ENCODE measurements around the gene BICRA. TPM values are rescaled to one million over a fixed set of nuclear protein-coding genes. Genes with fewer than 3 reads are reported as not detected.

The BICRA gene
- total and polyA plus RNA-seq, 9 of the 15 experiments (the other 6 are each of a cell fraction or from before 2014, with no cell fraction given): 0.01 to 8.8 (median 1.2) TPM

GRCh38 chr19:47686679-47687450 lies 77.9 kb downstream of the BICRA start:
- Histone ChIP-seq H3K4me1 (replicated peaks in 1 of 2; ENCODE audit: control insufficient read depth in 2 of 2, insufficient read depth in 2 of 2, low read length in 2 of 2) (peaks cover 3 to 4% of the 10 kb centered on the region in 2 experiments; a peak in 3 of 5 replicates), H3K27ac (ENCODE audit: extremely low read depth, low read depth, low read length) (no peak overlapping the region), H3K27me3 (ENCODE audit: control insufficient read depth in 2 of 2, insufficient read depth in 2 of 2, low read length in 2 of 2) (no peaks in the 10 kb centered on the region), H4K20me1 (replicated peaks; ENCODE audit: control insufficient read depth, insufficient read depth, low read length) (0 out of 2 replicates have a peak, but pooled peaks cover 4% of the 10 kb centered on the region), H3K9me3 (replicated peaks; ENCODE audit: control insufficient read depth, insufficient read depth, low read depth, low read length) (no peaks in the 10 kb centered on the region), H3K36me3 (ENCODE audit: control insufficient read depth, insufficient read depth, low read length) (0 out of 3 replicates have a peak, but pooled peaks cover 2% of the 10 kb centered on the region), H2AFZ (ENCODE audit: low read depth, low read length) (no peak overlapping the region), H3K9ac (ENCODE audit: insufficient read depth in 1 of 2, low read depth in 2 of 2, low read length in 2 of 2) (no peak overlapping the region), H3K79me2 (ENCODE audit: control insufficient read depth, insufficient read depth, low read length) (no peaks in the 10 kb centered on the region), H3K4me2 (ENCODE audit: insufficient read depth, low read length) (no peak overlapping the region), H3K9me1 (ENCODE audit: control insufficient read depth, insufficient read depth, low read length) (peaks cover 4% of the 10 kb centered on the region), H3K4me3 (no peak overlapping the region)
- no TSS peak for BruUV-seq (replicated peaks)
- no peak for DNase-seq (ENCODE audit: extremely low read depth in 1 of 4, low spot score in 3 of 4)
- no peak for FAIRE-seq
- POLR2A ChIA-PET: no interaction called here
- CTCF ChIA-PET (ENCODE audit: low intra/inter-chr PET ratio): no interaction called here
- WGBS (ENCODE audit: insufficient coverage, low coverage, missing lambda C conversion rate): 65% methylated on average over 7 of the region's 7 CpGs
- in situ Hi-C loops (cut with MboI): no loop called here
- intact Hi-C loops (cut with micrococcal nuclease): no loop called here
- no peak for ATAC-seq
- TF ChIP-seq PRDM10 (IDR thresholded peaks at IDR 0.05; ENCODE audit: partially characterized antibody): no peak
- no peak for TF ChIP-seq BMI1 (IDR thresholded peaks at IDR 0.05; ENCODE audit: low read length)
- no peak for TF ChIP-seq ZNF431 (CRISPR knock-in tag; IDR thresholded peaks at IDR 0.05)
- no peak for TF ChIP-seq ZKSCAN8 (CRISPR knock-in tag; IDR thresholded peaks at IDR 0.05)
- peak; percentile 93 for TF ChIP-seq ZBTB40 (IDR thresholded peaks at IDR 0.05)
- TF ChIP-seq ZBTB40 (CRISPR knock-in tag; IDR thresholded peaks at IDR 0.05): peak; percentile 81

Measured in K562 (cell line).